ENCODE data around the gene PCSK1N.
A peak's percentile ranks its signal among the peaks of the same experiment; 100 is the strongest.
"Not testable (repeated sequence)": the region's sequence is repeated elsewhere in the genome, so short reads cannot be mapped to it uniquely, and the experiment has no call there.

The PCSK1N gene

GRCh38 chrX:48823053-48823452 lies 12.4 kb downstream of the PCSK1N start:
- DNase-seq, result no peak

GRCh38 chrX:48819394-48819793 lies 16.0 kb downstream of the PCSK1N start:
- DNase-seq, result not testable (repeated sequence)

GRCh38 chrX:48818866-48819265 lies 16.5 kb downstream of the PCSK1N start:
- DNase-seq, result no peak

- DNase-seq, result no peak
Observed at GRCh38 chrX:48818098-48818497, 17.3 kb downstream of the PCSK1N start.

GRCh38 chrX:48816014-48816810 lies 19.2 kb downstream of the PCSK1N start:
- DNase-seq, result no peak

GRCh38 chrX:48815266-48815665 lies 20.1 kb downstream of the PCSK1N start:
- no peak for DNase-seq

GRCh38 chrX:48814722-48815121 lies 20.7 kb downstream of the PCSK1N start:
- no peak for DNase-seq

- DNase-seq, result no peak
Observed at GRCh38 chrX:48813644-48814043, 21.8 kb downstream of the PCSK1N start.

- no peak for DNase-seq
Observed at GRCh38 chrX:48806081-48806480, 29.3 kb downstream of the PCSK1N start.

GRCh38 chrX:48802905-48803200 lies 32.6 kb downstream of the PCSK1N start:
- no peak for DNase-seq

GRCh38 chrX:48802089-48802904 lies 33.1 kb downstream of the PCSK1N start:
- no peak for DNase-seq

- DNase-seq, result peak; percentile 90
Observed at GRCh38 chrX:48801280-48802088, 33.9 kb downstream of the PCSK1N start, which contains the start of gene HDAC6. Gene HDAC6 (plus strand): TSS chrX:48802067. CDS start chrX:48802693, 626 bp downstream.

- DNase-seq, result no peak
Observed at GRCh38 chrX:48800574-48801279, 34.7 kb downstream of the PCSK1N start.

- no peak for DNase-seq
Observed at GRCh38 chrX:48798318-48798717, 37.1 kb downstream of the PCSK1N start.

GRCh38 chrX:48794911-48795515 lies 40.4 kb downstream of the PCSK1N start:
- no peak for DNase-seq

GRCh38 chrX:48794340-48794910 lies 41.0 kb downstream of the PCSK1N start:
- DNase-seq, result no peak

GRCh38 chrX:48793935-48794334 lies 41.5 kb downstream of the PCSK1N start:
- no peak for DNase-seq

GRCh38 chrX:48792219-48792618 lies 43.2 kb downstream of the PCSK1N start:
- DNase-seq, result no peak

- DNase-seq, result no peak
Observed at GRCh38 chrX:48791063-48791820, 44.2 kb downstream of the PCSK1N start.

GRCh38 chrX:48790477-48790876 lies 44.9 kb downstream of the PCSK1N start:
- no peak for DNase-seq
